H1 (cell line): ENCODE results near the gene SLPI. TPM values are rescaled to one million over a fixed set of nuclear protein-coding genes. Genes with fewer than 3 reads are reported as not detected.

Experiments
- CREB1 ChIP-seq: IDR thresholded peaks from 2 replicates; pipeline ENCODE4 v1.6.1; 2012; ENCODE audit warnings: inconsistent platforms
- CTBP2 ChIP-seq: IDR thresholded peaks from 2 replicates; pipeline ENCODE4 v1.7.0; 2011; ENCODE audit warnings: borderline replicate concordance, mild to moderate bottlenecking, moderate library complexity, mixed read lengths, low read length; ENCODE audit not compliant: insufficient read depth, insufficient read length
- EGR1 ChIP-seq: IDR thresholded peaks from 2 replicates; pipeline ENCODE4 v1.6.1; 2011; ENCODE audit warnings: low read depth, low read length, borderline replicate concordance
- EZH2 ChIP-seq: fragments of 200-600 bp; sonication (generic); IDR thresholded peaks from 2 replicates; pipeline ENCODE4 v1.7.1; 2012; ENCODE audit warnings: low read depth, mild to moderate bottlenecking, moderate library complexity, low read length, inconsistent platforms; ENCODE audit not compliant: severe bottlenecking
- FOSL1 ChIP-seq: IDR thresholded peaks from 2 replicates; pipeline ENCODE4 v1.6.1; 2011; ENCODE audit warnings: mild to moderate bottlenecking, low read depth, low read length, moderate library complexity; ENCODE audit not compliant: insufficient read depth
- GABPA ChIP-seq: IDR thresholded peaks from 2 replicates; pipeline ENCODE4 v1.6.1; 2011; ENCODE audit warnings: mild to moderate bottlenecking, low read length, moderate library complexity, borderline replicate concordance; ENCODE audit not compliant: insufficient read depth
- JUN ChIP-seq: IDR thresholded peaks from 2 replicates; pipeline ENCODE4 v1.6.1; 2011; ENCODE audit warnings: low read depth, mild to moderate bottlenecking, improper control_type of control experiment, low read length
- JUND ChIP-seq: IDR thresholded peaks from 2 replicates; pipeline ENCODE4 v1.6.1; 2011; ENCODE audit warnings: mild to moderate bottlenecking, improper control_type of control experiment, low read length
- KDM5A ChIP-seq: fragments of 200-600 bp; IDR thresholded peaks from 2 replicates; pipeline ENCODE4 v1.7.1; 2012; ENCODE audit warnings: mild to moderate bottlenecking, low read length, inconsistent platforms, mixed read lengths
- MAFK ChIP-seq: IDR thresholded peaks from 2 replicates; pipeline ENCODE4 v1.6.1; 2012; ENCODE audit warnings: low read depth, mild to moderate bottlenecking, improper control_type of control experiment, low read length
- MAX ChIP-seq: IDR thresholded peaks from 2 replicates; pipeline ENCODE4 v1.6.1; 2012; ENCODE audit warnings: inconsistent platforms
- POLR2A ChIP-seq, 2 experiments: IDR thresholded peaks; 1 replicate in 1 of 2; 2 replicates in 1 of 2; pipeline ENCODE4 v1.6.1; 2011; ENCODE audit warnings: low read depth in 2 of 2, low read length in 2 of 2, mild to moderate bottlenecking in 2 of 2; ENCODE audit errors: control extremely low read depth in 1 of 2
- RAD21 ChIP-seq, 2 experiments: IDR thresholded peaks in 1 of 2; conservative IDR thresholded peaks in 1 of 2; 2 replicates each; pipeline ENCODE4 v1.6.1; 2011; ENCODE audit warnings: low read depth in 2 of 2, low read length in 2 of 2, improper control_type of control experiment in 1 of 2, inconsistent platforms in 1 of 2, mild to moderate bottlenecking in 1 of 2, moderate library complexity in 1 of 2
- RBBP5 ChIP-seq: IDR thresholded peaks from 2 replicates; pipeline ENCODE4 v1.7.1; 2012; ENCODE audit warnings: low read depth, mild to moderate bottlenecking, inconsistent platforms, low read length, moderate library complexity, borderline replicate concordance
- RNF2 ChIP-seq: fragments of 200-900, 300-1000 bp; sonication (generic); IDR thresholded peaks from 2 replicates; pipeline ENCODE4 v1.7.1; 2016; ENCODE audit warnings: borderline replicate concordance, low read depth, mild to moderate bottlenecking, antibody characterized with exemption, low read length; ENCODE audit not compliant: poor library complexity, severe bottlenecking; ENCODE audit errors: missing control alignments
- SAP30 ChIP-seq: fragments of 300-600 bp; sonication (generic); IDR thresholded peaks from 2 replicates; pipeline ENCODE4 v1.7.1; 2012; ENCODE audit warnings: low read length, moderate library complexity, mild to moderate bottlenecking, inconsistent platforms; ENCODE audit not compliant: insufficient read depth, insufficient replicate concordance
- SP1 ChIP-seq: IDR thresholded peaks from 2 replicates; pipeline ENCODE4 v1.6.1; 2011; ENCODE audit warnings: low read depth, low read length
- SRF ChIP-seq: IDR thresholded peaks from 2 replicates; pipeline ENCODE4 v1.6.1; 2011; ENCODE audit warnings: mild to moderate bottlenecking, low read depth, low read length, moderate library complexity
- SUZ12 ChIP-seq: fragments of 200-600 bp; sonication (generic); IDR thresholded peaks from 2 replicates; pipeline ENCODE4 v1.6.1; 2012; ENCODE audit warnings: mild to moderate bottlenecking, inconsistent platforms, low read length, moderate library complexity, mixed read lengths
- TBP ChIP-seq: IDR thresholded peaks from 2 replicates; pipeline ENCODE4 v1.6.1; 2011; ENCODE audit warnings: low read depth, low read length, improper control_type of control experiment
- TCF12 ChIP-seq: IDR thresholded peaks from 2 replicates; pipeline ENCODE4 v1.6.1; 2011; ENCODE audit warnings: low read depth, mild to moderate bottlenecking, low read length
- TEAD4 ChIP-seq: IDR thresholded peaks from 2 replicates; pipeline ENCODE4 v1.6.1; 2012; ENCODE audit warnings: low read depth, low read length, inconsistent platforms, mixed read lengths
- USF2 ChIP-seq: IDR thresholded peaks from 2 replicates; pipeline ENCODE4 v1.6.1; 2011; ENCODE audit warnings: low read length, improper control_type of control experiment
- polyA plus RNA-seq, 7 experiments: library from polyadenylated mRNA; depleted of rRNA in 3 of 7; stranded (reverse) in 5 of 7; unstranded in 2 of 7; fragments of >200 nt in 5 of 7; fragments of 200-250 nt in 2 of 7; gene quantifications; 1 replicate in 5 of 7; 2 replicates in 1 of 7; 4 replicates in 1 of 7; pipeline versions ENCODE4 v1.2.1 to v1.2.3, GENCODE V29; 2011 to 2013; ENCODE audit warnings: missing spikeins in 2 of 7, mixed read lengths in 2 of 7
- total RNA-seq: library from RNA; stranded (reverse); fragmentation: NEBNext Ultra II Directional; extraction: Animal tissue kit (Norgen Biotek cat#: 25700); gene quantifications from 2 replicates; pipeline ENCODE4 v1.2.1, GENCODE V29; 2021

Gene SLPI
- total and polyA plus RNA-seq, 2 of the 8 experiments (the other 6 are each of a cell fraction or from before 2014, with no cell fraction given): not detected

- TF ChIP-seq MAFK: no peak
- no peak for TF ChIP-seq RBBP5
- TF ChIP-seq FOSL1: no peak
- TF ChIP-seq TCF12: peak; percentile 82; the same call in 1 of the 2 replicates
- TF ChIP-seq CTBP2: no peak
- no peak for TF ChIP-seq TBP
- TF ChIP-seq MAX: peak; percentile 67
- TF ChIP-seq EGR1: no peak
- TF ChIP-seq USF2: no peak
- TF ChIP-seq KDM5A: no peak
- TF ChIP-seq SP1: no peak
- no peak for TF ChIP-seq RNF2
- TF ChIP-seq SUZ12: no peak
- 0 out of 2 replicates have a peak, but pooled peaks have one; percentile 24 for TF ChIP-seq CREB1
- no peak for TF ChIP-seq SAP30
- TF ChIP-seq JUND: no peak
- peak; percentile 85 to 90 for TF ChIP-seq RAD21 (IDR thresholded peaks at IDR 0.05 in 1 of 2, conservative IDR thresholded peaks at IDR 0.05 in 1 of 2; ENCODE audit: low read depth in 2 of 2, low read length in 2 of 2)
- TF ChIP-seq SRF: no peak
- TF ChIP-seq EZH2: no peak
- TF ChIP-seq JUN: no peak
- TF ChIP-seq TEAD4: no peak
- no peak; the same call in 1 of the 2 replicates for TF ChIP-seq GABPA
- no peak for TF ChIP-seq POLR2A (IDR thresholded peaks at IDR 0.05; ENCODE audit: control extremely low read depth in 1 of 2, low read depth in 2 of 2, low read length in 2 of 2)
Observed at GRCh38 chr20:45229264-45230056, 24.9 kb downstream of the SLPI start (continued).
